ENCODE results near the gene AGPAT1. TPM values are rescaled to one million over a fixed set of nuclear protein-coding genes. Genes with fewer than 3 reads are reported as not detected.

AGPAT1 gene
- polyA plus RNA-seq, 2 of the 4 experiments (the other 2 are of a cell fraction) = 29.4 to 40.6 TPM

DNA sequence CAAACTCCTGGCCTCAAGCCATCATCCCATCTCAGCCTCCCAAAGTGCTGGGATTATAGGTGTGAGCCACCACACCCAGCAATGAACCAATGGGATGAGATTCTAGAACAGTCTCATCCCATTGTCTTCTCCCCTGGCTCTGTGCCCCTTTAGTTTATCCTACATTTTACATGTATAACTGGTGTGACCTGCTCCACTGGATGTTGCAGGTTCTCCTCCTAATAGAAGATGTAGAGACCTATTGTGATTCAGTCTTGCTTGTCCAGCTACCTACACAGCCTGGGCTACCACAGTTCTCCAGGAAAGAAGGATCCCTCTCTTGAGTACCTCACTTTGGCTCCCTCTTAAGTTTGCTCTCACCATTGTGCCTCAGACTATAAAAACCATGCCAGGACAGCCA is 43.8 kb downstream of the AGPAT1 start:
- DNase-seq (ENCODE audit: low read depth in 1 of 2, low spot score in 1 of 2) (no peak), FAIRE-seq (no peak), ATAC-seq (no peak)
- TF ChIP-seq CHD4 (IDR thresholded peaks at IDR 0.05; ENCODE audit: borderline replicate concordance) = no peak
- TF ChIP-seq HOXA7 (CRISPR knock-in tag; IDR thresholded peaks at IDR 0.05) = no peak
- TF ChIP-seq, protein P1, sequence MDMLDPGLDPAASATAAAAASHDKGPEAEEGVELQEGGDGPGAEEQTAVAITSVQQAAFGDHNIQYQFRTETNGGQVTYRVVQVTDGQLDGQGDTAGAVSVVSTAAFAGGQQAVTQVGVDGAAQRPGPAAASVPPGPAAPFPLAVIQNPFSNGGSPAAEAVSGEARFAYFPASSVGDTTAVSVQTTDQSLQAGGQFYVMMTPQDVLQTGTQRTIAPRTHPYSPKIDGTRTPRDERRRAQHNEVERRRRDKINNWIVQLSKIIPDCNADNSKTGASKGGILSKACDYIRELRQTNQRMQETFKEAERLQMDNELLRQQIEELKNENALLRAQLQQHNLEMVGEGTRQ (IDR thresholded peaks at IDR 0.05) = no peak
- no peak for TF ChIP-seq EHF (CRISPR knock-in tag; IDR thresholded peaks at IDR 0.05)
- TF ChIP-seq JUN (IDR thresholded peaks at IDR 0.05) = no peak
- Histone ChIP-seq H3K4me3 (no peak overlapping the region), H3K27ac (no peak overlapping the region), H3K4me1 (peaks cover 14% of the 10 kb centered on the region), H3K4me2 (no peak overlapping the region), H3K9me3 (no peaks in the 10 kb centered on the region)
- ChIA-PET POLR2A (no interaction called here), CTCF (no interaction called here)

DNA sequence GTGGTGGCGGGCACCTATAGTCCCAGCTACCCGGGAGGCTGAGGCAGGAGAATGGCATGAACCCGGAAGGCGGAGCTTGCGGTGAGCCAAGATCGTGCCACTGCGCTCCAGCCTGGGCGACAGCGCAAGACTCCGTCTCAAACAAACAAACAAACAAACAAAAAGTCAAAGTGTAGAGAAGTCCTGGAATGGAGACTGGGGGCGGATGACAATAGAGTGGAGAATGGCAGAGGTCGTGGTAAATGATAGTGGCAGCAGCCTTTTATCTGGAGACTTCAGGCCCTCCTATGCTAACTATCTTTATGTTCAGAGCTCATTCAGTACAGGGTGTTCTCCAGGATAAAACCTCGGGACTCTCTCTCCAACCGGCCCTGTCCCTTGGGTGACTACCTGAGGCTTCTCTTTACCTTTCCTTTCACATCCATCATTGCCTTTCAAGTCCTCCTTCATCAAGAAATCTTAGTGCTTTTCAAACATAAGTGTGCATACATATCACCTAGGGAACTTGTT is 44.4 kb downstream of the AGPAT1 start:
- FAIRE-seq = no peak
- TF ChIP-seq EHMT2 (IDR thresholded peaks at IDR 0.05; ENCODE audit: low read depth) (no peak), RCOR1 (IDR thresholded peaks at IDR 0.05; ENCODE audit: low read depth, low read length) (no peak), FOSB (CRISPR knock-in tag; IDR thresholded peaks at IDR 0.05) (no peak), CBX8 (IDR thresholded peaks at IDR 0.05) (no peak), NPAS2 (CRISPR knock-in tag; IDR thresholded peaks at IDR 0.05; ENCODE audit: borderline replicate concordance) (no peak)
- TF ChIP-seq, protein P2, sequence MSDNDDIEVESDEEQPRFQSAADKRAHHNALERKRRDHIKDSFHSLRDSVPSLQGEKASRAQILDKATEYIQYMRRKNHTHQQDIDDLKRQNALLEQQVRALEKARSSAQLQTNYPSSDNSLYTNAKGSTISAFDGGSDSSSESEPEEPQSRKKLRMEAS (IDR thresholded peaks at IDR 0.05) = no peak
- no peak for DNase-seq (ENCODE audit: low read depth in 1 of 2, low spot score in 1 of 2)
- H3K4me1 ChIP-seq = peaks cover 16% of the 10 kb centered on the region
- POLR2A ChIA-PET = interaction anchor here (1.1 kb wide), 1 partner anchor 23 kb away, joined by 3 read pairs; no protein-coding TSS in a partner anchor
- H3K27ac ChIP-seq = peak overlapping the region in 1 of 2 experiments; percentile 92; a peak in 2 of 6 replicates
- WGBS (ENCODE audit: missing lambda C conversion rate) = 95% methylated on average over 13 of the region's 14 CpGs
- H3K4me2 ChIP-seq = no peak overlapping the region
- CTCF ChIA-PET = interaction anchor here (4.8 kb wide), 1 partner anchor 12 kb away, joined by 37 read pairs; no protein-coding TSS in a partner anchor
- ATAC-seq = no peak
- no peaks in the 10 kb centered on the region for H3K9me3 ChIP-seq
- H3K4me3 ChIP-seq = no peak overlapping the region

DNA sequence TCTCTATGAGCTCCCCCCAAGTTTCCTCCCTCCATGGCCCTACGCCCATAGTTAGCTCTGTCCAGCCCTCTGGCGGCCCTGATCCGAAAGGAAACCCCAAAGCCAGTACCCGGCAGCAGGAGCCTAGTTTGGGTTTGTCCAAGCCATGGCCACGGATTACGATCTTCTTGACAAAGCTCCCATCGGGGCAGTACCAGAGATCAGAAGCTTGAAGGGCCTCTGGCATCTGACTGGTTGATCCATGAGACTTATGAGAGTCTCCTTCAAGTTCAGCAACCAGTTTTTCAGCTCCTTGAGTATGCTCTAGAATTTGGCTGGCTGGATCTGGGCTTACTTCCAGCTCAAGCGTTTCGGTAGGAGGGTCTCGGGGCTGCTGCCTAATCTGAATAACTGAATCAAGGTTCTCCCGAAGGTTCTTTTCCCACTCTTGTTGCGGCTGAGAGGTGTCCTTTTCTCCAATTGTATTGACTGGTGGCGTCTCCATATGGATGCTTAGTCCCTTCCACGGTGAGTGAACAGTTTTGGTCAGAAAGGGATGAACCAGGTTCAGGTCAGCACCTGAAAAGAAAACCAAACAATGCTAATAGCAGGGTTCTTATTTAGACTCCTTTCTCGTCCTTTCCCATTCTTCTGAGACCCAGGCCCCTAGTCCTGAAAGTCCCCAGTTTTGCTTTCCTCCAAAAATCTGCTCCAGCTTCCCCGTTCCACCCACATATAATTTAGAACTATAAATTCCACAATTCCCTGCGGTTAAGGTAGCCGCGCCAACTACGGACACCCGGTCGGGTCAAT is 46.4 kb downstream of the AGPAT1 start:
- ATAC-seq (no peak; a peak in 1 of 6 replicates), DNase-seq (ENCODE audit: low read depth in 1 of 2, low spot score in 1 of 2) (no peak), FAIRE-seq (no peak)
- Histone ChIP-seq H3K4me2 (peak overlapping the region; percentile 92), H3K4me1 (peaks cover 16% of the 10 kb centered on the region), H3K27ac (peak overlapping the region; percentile 78 to 92), H3K9me3 (no peaks in the 10 kb centered on the region), H3K4me3 (peak overlapping the region; percentile 54)
- TF ChIP-seq RNF2 (IDR thresholded peaks at IDR 0.05; ENCODE audit: borderline replicate concordance, low read depth) = no peak
- TF ChIP-seq SMC3 (IDR thresholded peaks at IDR 0.05) = no peak
- no peak for TF ChIP-seq CEBPB (IDR thresholded peaks at IDR 0.05)
- TF ChIP-seq, protein P3, sequence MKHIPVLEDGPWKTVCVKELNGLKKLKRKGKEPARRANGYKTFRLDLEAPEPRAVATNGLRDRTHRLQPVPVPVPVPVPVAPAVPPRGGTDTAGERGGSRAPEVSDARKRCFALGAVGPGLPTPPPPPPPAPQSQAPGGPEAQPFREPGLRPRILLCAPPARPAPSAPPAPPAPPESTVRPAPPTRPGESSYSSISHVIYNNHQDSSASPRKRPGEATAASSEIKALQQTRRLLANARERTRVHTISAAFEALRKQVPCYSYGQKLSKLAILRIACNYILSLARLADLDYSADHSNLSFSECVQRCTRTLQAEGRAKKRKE (CRISPR knock-in tag; IDR thresholded peaks at IDR 0.05; ENCODE audit: low read depth) = no peak
- no peak for TF ChIP-seq TFCP2L1 (CRISPR knock-in tag; IDR thresholded peaks at IDR 0.05)
- no peak for TF ChIP-seq POLR2AphosphoS2 (conservative IDR thresholded peaks at IDR 0.05; ENCODE audit: low read length)
- TF ChIP-seq HOXB13 (CRISPR knock-in tag; IDR thresholded peaks at IDR 0.05; ENCODE audit: low read depth) = no peak
- POLR2A ChIA-PET = interaction anchor here (0.6 to 2.7 kb wide), 4 partner anchors 10 to 231 kb away, joined by 3 to 10 read pairs (median 6); no protein-coding TSS in a partner anchor
- CTCF ChIA-PET = interaction anchor here (0.5 to 4.8 kb wide), 9 partner anchors 10 to 1205 kb away, joined by 3 to 37 read pairs (median 6); partner anchors contain the start of gene PBX2
- WGBS (ENCODE audit: missing lambda C conversion rate) = 29% methylated on average over 17 of the region's 22 CpGs
